ACHN (cell line): ENCODE results near the gene PLA1A.
"Not testable (repeated sequence)": the region's sequence is repeated elsewhere in the genome, so short reads cannot be mapped to it uniquely, and the experiment has no call there.

Experiments
- DNase-seq: peaks from one replicate; pipeline ENCODE4 v3.0.0-alpha.2; 2015
- in situ Hi-C: cut with HindIII; loops from 2 replicates; pipeline ENCODE4 v1.10.0; 2017; ENCODE audit warnings: low sequenced_read_pairs, low pct_ligation_motif_present, low pct_unique_long_range_greater_than_20kb

The PLA1A gene

GRCh38 chr3:119676020-119676419 is 78.3 kb downstream of the PLA1A start:
- in situ Hi-C loops: no loop called here
- no peak for DNase-seq

GRCh38 chr3:119676771-119677640 is 79.3 kb downstream of the PLA1A start, which contains the start of gene COX17:
COX17 (minus strand) TSS chr3:119677406; CDS start chr3:119677310, 96 bp downstream.
- in situ Hi-C loops: no loop called here
- DNase-seq: peak; percentile 93

DNA sequence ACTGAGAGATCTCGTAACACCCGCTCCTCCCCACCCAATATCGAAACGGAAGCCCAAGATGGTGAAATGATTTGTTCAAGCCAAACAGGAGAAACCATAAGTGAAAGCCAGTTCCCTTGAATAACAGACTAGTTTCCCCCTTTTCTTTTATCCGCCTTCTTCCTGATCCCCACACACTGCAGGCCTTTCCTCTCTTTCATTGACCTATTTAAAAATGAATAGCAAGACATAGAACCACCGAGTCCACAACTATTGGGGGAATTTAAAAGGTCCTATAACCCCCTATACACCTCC is 79.9 kb downstream of the PLA1A start:
- in situ Hi-C loops: no loop called here

GRCh38 chr3:119678209-119678608 is 80.5 kb downstream of the PLA1A start:
- in situ Hi-C loops: not testable (repeated sequence)

More for the DNA sequence above, 79.9 kb downstream of the PLA1A start:
- DNase-seq: no peak

More at GRCh38 chr3:119678209-119678608, 80.5 kb downstream of the PLA1A start:
- not testable (repeated sequence) for DNase-seq
